Osteocyte (in vitro differentiated cells): ENCODE results near the gene FN3K. TPM values are rescaled to one million over a fixed set of nuclear protein-coding genes. Genes with fewer than 3 reads are reported as not detected.

Experiments
- DNase-seq: peaks from one replicate; pipeline ENCODE4 v3.0.0; 2021; ENCODE audit warnings: mixed read lengths; ENCODE audit not compliant: unreplicated experiment; ENCODE audit errors: extremely low spot score
- H3K27ac Mint-ChIP-seq: one replicate; pipeline ENCODE4 v1.8.0; 2021; ENCODE audit warnings: mild to moderate bottlenecking, mixed read lengths; ENCODE audit not compliant: unreplicated experiment
- H3K27me3 Mint-ChIP-seq: one replicate; pipeline ENCODE4 v1.8.0; 2021; ENCODE audit warnings: mixed read lengths; ENCODE audit not compliant: unreplicated experiment
- H3K36me3 Mint-ChIP-seq: one replicate; pipeline ENCODE4 v1.8.0; 2021; ENCODE audit warnings: mixed read lengths; ENCODE audit not compliant: unreplicated experiment
- H3K4me1 Mint-ChIP-seq: one replicate; pipeline ENCODE4 v1.8.0; 2021; ENCODE audit warnings: mixed read lengths; ENCODE audit not compliant: unreplicated experiment
- H3K4me3 Mint-ChIP-seq: one replicate; pipeline ENCODE4 v1.8.0; 2021; ENCODE audit warnings: mild to moderate bottlenecking, moderate library complexity, mixed read lengths; ENCODE audit not compliant: unreplicated experiment
- H3K9me3 Mint-ChIP-seq: one replicate; pipeline ENCODE4 v1.8.0; 2021; ENCODE audit warnings: mixed read lengths; ENCODE audit not compliant: unreplicated experiment
- total RNA-seq: library from RNA; stranded (reverse); gene quantifications from 2 replicates; pipeline ENCODE4 v1.2.1, GENCODE V29; 2021
- TF ChIP-seq, protein P1 (sequence below): fragments of 200-600 bp; sonication (generic); IDR thresholded peaks from 2 replicates; pipeline ENCODE4 v1.5.0; 2021; ENCODE audit warnings: antibody characterized with exemption, mild to moderate bottlenecking, moderate library complexity

Gene FN3K
- total RNA-seq, 1 donor from 2014 or later, result 25.2 TPM

- Mint-ChIP-seq H3K36me3 (peaks cover 14% of the 10 kb centered on the region), H3K4me3 (no peak overlapping the region)
- DNase-seq, result no peak
Measured at GRCh38 chr17:82799591-82799990, 64.2 kb downstream of the FN3K start.

More at GRCh38 chr17:82799591-82799990, 64.2 kb downstream of the FN3K start:
- TF ChIP-seq, protein P1, sequence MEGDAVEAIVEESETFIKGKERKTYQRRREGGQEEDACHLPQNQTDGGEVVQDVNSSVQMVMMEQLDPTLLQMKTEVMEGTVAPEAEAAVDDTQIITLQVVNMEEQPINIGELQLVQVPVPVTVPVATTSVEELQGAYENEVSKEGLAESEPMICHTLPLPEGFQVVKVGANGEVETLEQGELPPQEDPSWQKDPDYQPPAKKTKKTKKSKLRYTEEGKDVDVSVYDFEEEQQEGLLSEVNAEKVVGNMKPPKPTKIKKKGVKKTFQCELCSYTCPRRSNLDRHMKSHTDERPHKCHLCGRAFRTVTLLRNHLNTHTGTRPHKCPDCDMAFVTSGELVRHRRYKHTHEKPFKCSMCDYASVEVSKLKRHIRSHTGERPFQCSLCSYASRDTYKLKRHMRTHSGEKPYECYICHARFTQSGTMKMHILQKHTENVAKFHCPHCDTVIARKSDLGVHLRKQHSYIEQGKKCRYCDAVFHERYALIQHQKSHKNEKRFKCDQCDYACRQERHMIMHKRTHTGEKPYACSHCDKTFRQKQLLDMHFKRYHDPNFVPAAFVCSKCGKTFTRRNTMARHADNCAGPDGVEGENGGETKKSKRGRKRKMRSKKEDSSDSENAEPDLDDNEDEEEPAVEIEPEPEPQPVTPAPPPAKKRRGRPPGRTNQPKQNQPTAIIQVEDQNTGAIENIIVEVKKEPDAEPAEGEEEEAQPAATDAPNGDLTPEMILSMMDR, result no peak
- no peaks in the 10 kb centered on the region for H3K9me3 Mint-ChIP-seq
- peaks cover 7% of the 10 kb centered on the region for H3K4me1 Mint-ChIP-seq
- no peak overlapping the region for H3K27ac Mint-ChIP-seq
- H3K27me3 Mint-ChIP-seq, result no peaks in the 10 kb centered on the region

Other genes with a start within 250 kb of the FN3K start
- 59.9 and 65.1 TPM in 2 replicates for gene FOXK2, start 215.9 kb upstream of the FN3K start, total RNA-seq
- gene WDR45B, start 87.2 kb upstream of the FN3K start, total RNA-seq, result 75.6 and 78.5 TPM in 2 replicates
- 13.4 and 14.7 TPM in 2 replicates for gene RAB40B, start 36.9 kb upstream of the FN3K start, total RNA-seq
- gene FN3KRP, start 18.9 kb upstream of the FN3K start, total RNA-seq, result 31.7 and 33.0 TPM in 2 replicates
- 74.0 and 75.7 TPM in 2 replicates for gene TBCD, start 16.4 kb downstream of the FN3K start, total RNA-seq
- gene ZNF750, start 104.4 kb downstream of the FN3K start, total RNA-seq, result not detected in 2 replicates